HEK293T (cell line): ENCODE data around the gene ING4.
"Not testable (repeated sequence)": the region's sequence is repeated elsewhere in the genome, so short reads cannot be mapped to it uniquely, and the experiment has no call there.

Experiments used
- CTCF ChIA-PET: fragments of 350-600 bp; formaldehyde crosslinking; extraction: SDS; loops from one replicate; lab custom pipeline; 2021; ENCODE audit warnings: antibody characterized with exemption, inconsistent platforms; lab: Yijun Ruan, JAX
- POLR2A ChIA-PET: fragments of 350-600 bp; formaldehyde crosslinking; extraction: SDS; loops from one replicate; lab custom pipeline; 2020; ENCODE audit warnings: antibody characterized with exemption, inconsistent platforms; lab: Yijun Ruan, JAX
- DNase-seq: peaks from one replicate; pipeline ENCODE4 v3.0.0; 2012; ENCODE audit warnings: mixed read lengths; ENCODE audit errors: extremely low spot score
- ARNT ChIP-seq: fragments of 450-650 bp; IDR thresholded peaks from 2 replicates; pipeline ENCODE4 v1.6.1; 2017; ENCODE audit warnings: mild to moderate bottlenecking
- BHLHE40 ChIP-seq: fragments of 450-650 bp; IDR thresholded peaks from 2 replicates; pipeline ENCODE4 v1.6.1; 2016; ENCODE audit warnings: mild to moderate bottlenecking, moderate library complexity, borderline replicate concordance
- CTBP1 ChIP-seq: fragments of 450-650 bp; IDR thresholded peaks from 2 replicates; pipeline ENCODE4 v1.6.1; 2016; ENCODE audit warnings: borderline replicate concordance
- ELF4 ChIP-seq: fragments of 450-650 bp; IDR thresholded peaks from 2 replicates; pipeline ENCODE4 v1.6.1; 2017; ENCODE audit warnings: antibody characterized with exemption
- FOXA1 ChIP-seq: fragments of 450-650 bp; IDR thresholded peaks from 2 replicates; pipeline ENCODE4 v1.6.1; 2016; ENCODE audit warnings: mild to moderate bottlenecking
- FOXK2 ChIP-seq: fragments of 450-650 bp; IDR thresholded peaks from 2 replicates; pipeline ENCODE4 v1.6.1; 2016; ENCODE audit warnings: mild to moderate bottlenecking
- FOXM1 ChIP-seq: fragments of 450-650 bp; IDR thresholded peaks from 2 replicates; pipeline ENCODE4 v1.6.1; 2017; ENCODE audit warnings: mild to moderate bottlenecking, borderline replicate concordance
- HDGF ChIP-seq: fragments of 450-650 bp; IDR thresholded peaks from 2 replicates; pipeline ENCODE4 v1.6.1; 2017; ENCODE audit warnings: antibody characterized with exemption, borderline replicate concordance
- L3MBTL2 ChIP-seq: fragments of 450-650 bp; conservative IDR thresholded peaks from 2 replicates; pipeline ENCODE4 v1.6.1; 2016; ENCODE audit warnings: mild to moderate bottlenecking
- LEF1 ChIP-seq: fragments of 450-650 bp; IDR thresholded peaks from 2 replicates; pipeline ENCODE4 v1.6.1; 2017; ENCODE audit warnings: mild to moderate bottlenecking, borderline replicate concordance
- NFRKB ChIP-seq: fragments of 450-650 bp; IDR thresholded peaks from 2 replicates; pipeline ENCODE4 v1.6.1; 2016; ENCODE audit warnings: mild to moderate bottlenecking, moderate library complexity
- SP1 ChIP-seq: fragments of 450-650 bp; IDR thresholded peaks from 2 replicates; pipeline ENCODE4 v1.6.1; 2017
- SUZ12 ChIP-seq: fragments of 450-650 bp; IDR thresholded peaks from 2 replicates; pipeline ENCODE4 v1.6.1; 2016; ENCODE audit warnings: mild to moderate bottlenecking
- TARDBP ChIP-seq: fragments of 450-650 bp; IDR thresholded peaks from 2 replicates; pipeline ENCODE4 v1.6.1; 2016
- ZNF384 ChIP-seq: fragments of 450-650 bp; IDR thresholded peaks from 2 replicates; pipeline ENCODE4 v1.6.1; 2016
- TF ChIP-seq, protein P1 (sequence below): fragments of 450-650 bp; IDR thresholded peaks from 2 replicates; pipeline ENCODE4 v1.6.1; 2016

ING4 gene

GRCh38 chr12:6662906-6663742 is at the start of gene ING4:
TSS of gene ING4 (minus strand) at chr12:6663119. CDS start at chr12:6663101, 18 bp downstream.
- peak; percentile 98 for DNase-seq
- TF ChIP-seq NFRKB: 0 out of 2 replicates have a peak, but pooled peaks have one; percentile 31
- no peak for TF ChIP-seq SUZ12
- TF ChIP-seq ELF4: peak; percentile 99
- TF ChIP-seq, protein P1, sequence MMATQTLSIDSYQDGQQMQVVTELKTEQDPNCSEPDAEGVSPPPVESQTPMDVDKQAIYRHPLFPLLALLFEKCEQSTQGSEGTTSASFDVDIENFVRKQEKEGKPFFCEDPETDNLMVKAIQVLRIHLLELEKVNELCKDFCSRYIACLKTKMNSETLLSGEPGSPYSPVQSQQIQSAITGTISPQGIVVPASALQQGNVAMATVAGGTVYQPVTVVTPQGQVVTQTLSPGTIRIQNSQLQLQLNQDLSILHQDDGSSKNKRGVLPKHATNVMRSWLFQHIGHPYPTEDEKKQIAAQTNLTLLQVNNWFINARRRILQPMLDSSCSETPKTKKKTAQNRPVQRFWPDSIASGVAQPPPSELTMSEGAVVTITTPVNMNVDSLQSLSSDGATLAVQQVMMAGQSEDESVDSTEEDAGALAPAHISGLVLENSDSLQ: peak; percentile 78
- no peak for TF ChIP-seq SP1
- TF ChIP-seq FOXA1: no peak
- no peak for TF ChIP-seq TARDBP
- no peak for TF ChIP-seq ZNF384
- TF ChIP-seq LEF1: no peak
- TF ChIP-seq FOXK2: peak; percentile 90
- peak; percentile 96 for TF ChIP-seq L3MBTL2
- ChIA-PET POLR2A (interaction anchor here (6.6 kb wide), 1 partner anchor 26 kb away, joined by 59 read pairs; the partner anchor contains the start of gene ZNF384), CTCF (interaction anchor here (0.6 to 2.2 kb wide), 2 partner anchors 103 to 221 kb away, joined by 3 to 6 read pairs; partner anchors contain the start of gene PTMS)

- ChIA-PET POLR2A (interaction anchor here (0.8 to 1.8 kb wide), 3 partner anchors 15 to 57 kb away, joined by 3 to 9 read pairs (median 8); partner anchors contain the start of genes COPS7A, PTMS and ZNF384), CTCF (no interaction called here)
- DNase-seq: no peak
- no peak for TF ChIP-seq LEF1
Observed at GRCh38 chr12:6708960-6709394, 46.1 kb upstream of the ING4 start.

GRCh38 chr12:6708351-6708750 is 45.4 kb upstream of the ING4 start:
- CTCF ChIA-PET, DNase-seq: not testable (repeated sequence)
- POLR2A ChIA-PET: interaction anchor here (1.8 kb wide), 1 partner anchor 19 kb away, joined by 9 read pairs; the partner anchor contains the start of gene ZNF384

- TF ChIP-seq ARNT (no peak), FOXK2 (no peak), FOXM1 (no peak), L3MBTL2 (no peak), ELF4 (no peak), LEF1 (no peak), SP1 (no peak), FOXA1 (no peak), TARDBP (no peak), ZNF384 (no peak), BHLHE40 (no peak), CTBP1 (no peak), NFRKB (no peak), HDGF (no peak), SUZ12 (no peak)
- TF ChIP-seq, protein P1: no peak
- ChIA-PET CTCF (no interaction called here), POLR2A (no interaction called here)
- no peak for DNase-seq
Observed at GRCh38 chr12:6703631-6704030, 40.7 kb upstream of the ING4 start.

DNA sequence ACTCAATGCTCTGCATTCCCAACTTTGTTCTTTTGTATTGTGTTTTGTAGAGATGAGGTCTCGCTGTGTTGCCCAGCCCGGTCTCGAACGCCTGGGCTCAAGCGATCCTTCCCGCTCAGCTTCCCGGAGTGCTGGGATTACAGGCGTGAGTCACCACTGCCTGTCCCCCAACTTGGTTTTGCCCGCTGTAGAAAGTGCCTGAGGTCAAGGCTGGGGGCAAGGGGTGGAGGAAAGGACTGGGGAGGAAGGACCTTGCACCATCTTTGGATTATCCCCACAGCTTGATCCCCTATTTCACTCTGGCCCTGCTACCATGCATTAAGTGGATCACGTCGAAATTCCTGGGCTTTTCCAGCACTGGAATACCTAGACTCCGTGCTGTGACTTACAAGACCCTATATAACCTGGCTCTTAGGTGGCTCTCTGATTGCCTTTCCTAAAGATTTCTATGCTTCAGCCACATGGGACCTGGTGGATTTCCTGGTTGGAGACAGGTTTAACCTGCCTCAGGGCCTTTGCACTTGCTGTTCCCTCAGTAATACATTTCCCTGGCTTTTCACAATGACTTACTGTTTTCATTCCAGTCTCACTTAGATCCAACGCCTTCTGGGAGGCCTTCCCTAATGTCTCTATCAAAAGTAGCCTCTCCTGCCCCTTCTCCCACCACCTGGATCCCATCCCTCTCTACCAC is 38.3 kb upstream of the ING4 start:
- POLR2A ChIA-PET: no interaction called here
- CTCF ChIA-PET: interaction anchor here (2.5 kb wide), 1 partner anchor 12 kb away, joined by 11 read pairs; the partner anchor contains the start of gene ZNF384
- TF ChIP-seq SUZ12 (no peak), BHLHE40 (no peak), ELF4 (no peak), LEF1 (no peak), FOXA1 (no peak), SP1 (no peak), ZNF384 (no peak), FOXK2 (no peak), ARNT (no peak), CTBP1 (no peak)
- TF ChIP-seq, protein P1: no peak
- no peak for DNase-seq

DNA sequence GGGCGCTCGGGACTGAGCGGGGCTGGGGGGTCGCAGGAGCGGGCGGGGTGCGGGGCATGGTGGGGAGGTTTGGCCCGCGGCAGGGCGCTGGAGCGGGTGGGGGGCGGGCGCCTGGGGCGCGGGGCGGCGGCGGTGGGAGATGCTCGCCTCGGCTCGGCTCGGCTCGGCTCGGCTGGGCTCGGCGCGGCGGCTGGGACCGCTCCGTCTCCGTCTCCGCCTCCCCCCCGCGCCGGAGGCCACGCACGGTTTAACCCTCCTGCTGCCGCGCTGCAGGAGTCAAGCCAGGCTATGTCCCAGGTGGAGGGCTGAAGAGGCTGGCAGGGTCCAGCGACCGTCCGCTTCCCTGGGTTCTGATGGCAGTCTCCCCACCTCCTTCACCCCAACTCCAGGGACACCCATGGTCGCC is 37.7 kb upstream of the ING4 start, which contains the start of gene PIANP:
TSS of gene PIANP (minus strand) at position 170 of the 406 bp plus-strand sequence. CDS start 2,754 bp downstream, outside the sequence.
- POLR2A ChIA-PET: interaction anchor here (1.3 to 2.9 kb wide), 3 partner anchors 12 to 52 kb away, joined by 6 to 37 read pairs (median 12); partner anchors contain the start of genes COPS7A, MLF2 and ZNF384
- TF ChIP-seq ZNF384 (no peak), SP1 (no peak), HDGF (no peak)
- peak; percentile 61 for DNase-seq
- CTCF ChIA-PET: interaction anchor here (2.5 kb wide), 1 partner anchor 11 kb away, joined by 11 read pairs; the partner anchor contains the start of gene ZNF384
